Skin epidermis (tissue), 12 donors: Measurements from ENCODE around the gene MORN1.
"Not testable (repeated sequence)": the region's sequence is repeated elsewhere in the genome, so short reads cannot be mapped to it uniquely, and the experiment has no call there.

Experiments used
- H3K27ac ChIP-seq, 21 experiments: fragments of 200-600 bp; sonication (generic) in 11 of 21; one replicate each; pipeline ENCODE4 v1.5.0; 2020; ENCODE audit warnings: mild to moderate bottlenecking in 3 of 21, inconsistent platforms in 2 of 21, moderate library complexity in 2 of 21
- H3K4me3 ChIP-seq, 7 experiments: fragments of 200-600 bp; sonication (generic) in 2 of 7; one replicate each; pipeline ENCODE4 v1.5.0; 2020; ENCODE audit warnings: inconsistent platforms in 2 of 7, mild to moderate bottlenecking in 2 of 7, moderate library complexity in 1 of 7

MORN1 gene

DNA sequence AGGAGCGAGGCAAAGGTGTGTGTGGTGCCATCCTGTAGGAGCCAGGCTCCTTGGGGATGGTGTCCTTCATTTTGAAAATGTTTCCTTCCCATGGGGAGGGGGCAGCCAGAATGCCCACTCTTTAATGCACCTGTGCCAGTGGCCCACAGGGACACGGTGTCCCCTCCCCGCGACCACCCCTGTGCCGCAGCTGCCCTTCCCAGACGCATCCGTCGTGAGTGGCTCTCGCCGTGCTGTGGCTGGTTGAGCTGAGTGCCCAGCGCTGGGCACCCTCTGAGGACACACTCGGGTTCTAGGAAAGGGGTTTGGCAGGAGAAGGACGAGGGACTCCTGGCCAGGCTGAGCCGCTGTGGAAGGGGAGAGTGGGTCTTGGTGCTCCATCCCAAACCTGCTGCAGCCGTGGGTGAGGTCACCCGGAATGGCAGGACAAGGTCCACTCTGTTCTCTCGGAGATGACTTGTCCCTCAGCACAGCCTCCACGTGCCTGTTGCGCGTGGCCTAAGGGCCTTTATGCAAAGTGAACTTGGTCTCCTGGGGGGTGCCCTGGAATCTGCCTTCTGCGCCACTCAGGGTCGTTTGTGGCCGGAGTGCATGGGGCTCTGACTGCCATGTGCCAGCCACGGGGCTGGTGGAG is 88.9 kb downstream of the MORN1 start:
- Histone ChIP-seq H3K4me3 (no peak overlapping the region), H3K27ac (peak overlapping the region in 12 of 21 experiments; percentile 17 to 93 (median 88))

DNA sequence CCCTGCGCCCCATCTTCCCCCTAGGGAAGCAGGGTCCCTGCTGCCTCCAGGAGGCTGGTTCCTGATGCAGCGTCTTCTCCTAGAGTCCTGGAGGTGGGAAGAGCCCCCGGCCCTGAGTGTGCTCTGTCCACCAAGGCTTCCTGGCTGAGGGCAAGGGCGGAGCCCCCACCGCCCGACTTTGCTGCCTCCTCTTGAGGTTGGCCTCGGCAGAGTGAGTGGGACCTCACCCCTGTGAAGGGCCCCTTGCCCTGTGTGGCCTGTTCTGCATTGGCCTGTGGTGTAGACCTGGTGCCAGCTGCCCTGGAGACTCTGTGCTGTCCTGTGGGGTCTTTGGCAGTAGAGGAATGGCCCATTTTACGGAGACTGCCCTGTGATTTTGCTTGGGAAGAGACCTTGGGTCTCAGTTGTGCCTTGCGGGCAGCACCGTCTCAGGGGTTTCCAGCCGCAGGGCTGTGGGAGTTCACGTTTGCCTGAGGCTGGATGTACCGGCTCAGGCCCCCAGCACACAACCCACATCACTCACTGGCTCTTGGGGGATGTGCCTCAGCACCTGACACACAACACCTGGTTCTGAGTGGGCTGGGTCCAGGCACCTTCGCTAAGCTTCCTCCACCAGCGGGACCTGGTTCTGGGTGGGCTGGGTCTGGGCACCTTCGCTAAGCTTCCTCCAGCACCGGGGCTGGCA is 89.6 kb downstream of the MORN1 start:
- Histone ChIP-seq H3K27ac (peak overlapping the region in 20 of 21 experiments; percentile 12 to 93 (median 86)), H3K4me3 (no peak overlapping the region)

DNA sequence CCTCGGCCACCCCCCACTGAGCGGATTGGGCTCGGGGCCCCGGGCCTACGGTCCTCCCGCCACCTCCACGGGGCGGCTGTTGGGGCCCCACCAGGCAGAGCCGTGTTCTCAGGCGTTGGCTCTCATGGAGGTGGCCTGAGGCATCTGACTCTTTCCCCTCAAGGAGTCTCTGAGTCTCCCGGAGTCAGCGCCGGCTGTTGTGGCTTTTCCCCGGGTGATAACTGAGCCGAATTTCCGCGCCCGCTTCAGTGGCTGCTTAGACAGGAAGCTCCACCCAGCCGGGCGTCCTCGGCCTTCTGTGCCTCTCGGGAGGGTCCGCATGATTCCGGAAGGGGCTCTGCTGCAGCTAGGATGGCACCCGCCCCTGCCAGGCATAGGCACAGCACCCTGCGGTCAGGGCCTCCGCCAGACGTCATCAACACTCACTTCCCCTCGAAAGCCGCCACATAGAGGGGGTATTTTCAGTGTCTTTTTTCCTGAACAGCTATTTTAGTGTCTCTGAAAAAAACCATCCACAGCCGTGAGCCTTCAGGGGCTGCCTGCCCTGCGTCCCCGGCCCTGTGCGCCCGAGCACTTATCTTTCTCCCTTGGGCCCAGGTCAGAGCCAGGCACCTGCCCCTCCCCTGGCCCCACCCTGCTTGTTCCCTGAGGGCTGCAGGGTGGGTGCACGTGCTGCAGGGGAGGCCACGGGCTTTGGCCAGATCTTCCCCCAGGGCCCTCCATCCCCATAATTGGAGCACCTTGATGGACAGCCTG is 90.3 kb downstream of the MORN1 start:
- H3K4me3 ChIP-seq, result peak overlapping the region in 5 of 7 experiments; percentile 12 to 25 (median 16)
- H3K27ac ChIP-seq, result peak overlapping the region; percentile 1 to 93 (median 86)

GRCh38 chr1:2300004-2300771 is 91.2 kb downstream of the MORN1 start:
- Histone ChIP-seq H3K4me3 (peak overlapping the region in 5 of 7 experiments; percentile 12 to 25 (median 16)), H3K27ac (peak overlapping the region; percentile 1 to 93 (median 86))

GRCh38 chr1:2299131-2299627 is 92.2 kb downstream of the MORN1 start:
- H3K4me3 ChIP-seq, result no peak overlapping the region

DNA sequence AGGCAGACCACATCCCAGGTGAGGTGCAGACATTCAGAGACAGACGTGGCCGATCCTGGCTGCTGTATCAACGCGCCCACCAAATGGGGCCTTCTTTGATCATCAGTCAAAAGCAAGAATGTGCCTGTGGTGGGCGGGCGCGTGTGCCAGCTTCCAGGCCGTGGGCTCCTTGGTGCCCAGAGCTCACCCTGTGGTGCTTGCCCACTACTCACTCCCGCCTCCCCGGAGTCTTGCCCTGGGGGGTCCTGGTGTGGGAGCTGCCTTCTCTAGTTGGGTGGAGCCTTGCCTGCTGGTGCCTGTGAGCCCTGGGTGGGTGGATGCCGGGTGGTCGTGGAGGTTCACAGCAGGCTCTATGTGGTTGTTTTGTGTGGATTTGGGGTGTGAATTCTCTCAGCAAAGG is 92.7 kb downstream of the MORN1 start:
- Histone ChIP-seq H3K27ac (peak overlapping the region in 14 of 21 experiments; percentile 0 to 93 (median 86)), H3K4me3 (no peak overlapping the region)

More at GRCh38 chr1:2299131-2299627, 92.2 kb downstream of the MORN1 start:
- peak overlapping the region in 16 of 21 experiments; percentile 1 to 93 (median 87) for H3K27ac ChIP-seq

DNA sequence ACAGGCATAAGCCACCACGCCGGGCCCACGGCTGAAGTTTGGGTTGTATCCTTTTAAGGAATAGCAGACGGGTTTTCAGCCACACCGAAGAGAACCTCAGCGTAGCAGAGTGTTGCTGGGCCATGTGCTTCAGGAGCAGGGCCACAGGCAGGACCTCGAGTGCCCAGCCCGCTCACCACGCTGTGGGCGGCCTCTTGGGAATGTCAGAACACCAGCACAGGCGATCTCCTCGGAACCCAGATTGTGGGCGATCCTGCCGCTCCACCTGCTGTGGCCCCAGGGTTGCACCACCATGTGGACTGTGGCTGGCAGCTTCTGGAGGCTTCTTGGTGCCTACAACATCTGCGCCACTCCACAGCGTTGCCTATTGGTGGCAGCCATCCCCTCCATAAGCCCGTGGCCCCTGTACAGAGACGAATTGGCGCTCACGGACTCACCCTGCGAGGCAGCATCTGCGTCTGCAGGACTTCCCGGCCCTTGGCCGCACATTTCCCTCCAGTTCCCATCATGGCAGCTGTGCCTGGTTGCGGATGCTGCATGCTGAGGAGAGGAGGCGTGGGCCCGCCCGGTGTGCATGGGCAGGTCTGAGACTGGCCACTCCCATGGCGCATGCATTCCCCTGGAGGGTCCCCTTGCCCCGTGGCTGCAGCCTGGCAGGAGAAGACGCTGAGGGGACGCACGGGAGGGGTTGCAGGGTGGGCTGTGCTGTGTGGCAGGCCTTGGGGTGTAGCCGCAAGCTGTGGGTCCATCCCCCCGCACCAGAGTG is 93.9 kb downstream of the MORN1 start:
- no peak overlapping the region for H3K27ac ChIP-seq
- H3K4me3 ChIP-seq, result no peak overlapping the region

DNA sequence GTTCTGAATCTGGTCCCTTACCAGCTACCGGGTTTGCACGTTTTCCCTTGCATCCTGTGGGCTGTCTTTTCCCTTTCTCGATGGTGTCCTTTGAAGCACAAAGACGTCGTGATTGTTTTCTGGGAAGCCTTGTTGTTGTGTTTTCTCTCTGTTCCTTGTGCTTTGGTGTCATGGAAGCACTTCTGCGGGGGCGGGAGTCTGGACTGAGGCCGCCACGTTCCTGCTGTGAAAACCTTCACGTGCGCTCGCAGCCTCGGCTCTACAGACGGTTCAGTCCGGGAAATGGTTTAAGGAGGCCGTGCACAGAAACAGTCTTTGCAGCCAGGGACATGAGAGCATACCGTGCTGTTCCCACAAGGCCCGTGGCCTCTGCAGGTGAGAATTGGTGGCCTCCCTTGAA is 94.7 kb downstream of the MORN1 start:
- H3K4me3 ChIP-seq, result no peak overlapping the region
- no peak overlapping the region for H3K27ac ChIP-seq

GRCh38 chr1:2296211-2296610 is 95.1 kb downstream of the MORN1 start:
- H3K4me3 ChIP-seq, H3K27ac ChIP-seq: not testable (repeated sequence)

DNA sequence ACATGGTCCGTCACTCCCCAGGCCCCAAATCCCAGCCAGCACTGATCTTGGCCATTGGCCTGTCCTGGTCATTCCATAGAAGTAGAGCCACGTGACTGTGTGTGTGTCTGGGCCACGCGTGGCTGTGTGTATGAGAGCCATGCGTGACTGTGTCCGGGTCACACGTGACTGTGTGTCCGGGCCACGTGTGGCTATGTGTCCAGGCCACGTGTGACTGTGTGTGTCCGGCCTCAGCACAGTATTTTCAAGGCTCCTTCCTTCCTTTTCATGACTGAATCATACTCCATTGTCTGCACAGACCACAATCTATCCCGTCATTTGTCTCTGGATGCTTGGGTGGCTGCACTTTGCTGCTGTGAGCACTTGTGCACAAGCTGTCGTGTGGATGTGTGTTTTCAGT is 95.8 kb downstream of the MORN1 start:
- Histone ChIP-seq H3K27ac (no peak overlapping the region), H3K4me3 (no peak overlapping the region)

DNA sequence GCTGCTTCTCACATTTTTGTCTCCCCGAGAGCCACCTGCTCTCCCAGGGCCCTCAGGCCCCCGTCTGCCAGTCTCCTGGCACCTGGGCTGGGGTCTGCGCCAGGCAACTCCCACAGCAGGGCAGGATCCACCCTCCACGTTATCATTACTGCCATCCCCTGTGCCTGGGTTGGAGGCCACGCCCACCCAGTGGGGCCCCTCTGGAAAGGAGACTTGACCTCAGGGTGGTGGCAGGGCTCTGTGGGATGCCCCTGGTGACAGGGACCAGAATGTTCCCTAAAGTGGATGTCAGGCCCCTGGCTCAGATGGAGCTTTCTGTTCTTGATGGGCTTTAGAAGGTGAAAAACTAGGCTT is 96.7 kb downstream of the MORN1 start:
- no peak overlapping the region for H3K4me3 ChIP-seq

GRCh38 chr1:2294033-2294724 is 97.2 kb downstream of the MORN1 start:
- Histone ChIP-seq H3K4me3 (no peak overlapping the region), H3K27ac (peak overlapping the region in 9 of 21 experiments; percentile 2 to 77 (median 30))

More for the DNA sequence above, 96.7 kb downstream of the MORN1 start:
- peak overlapping the region in 8 of 21 experiments; percentile 2 to 77 (median 41) for H3K27ac ChIP-seq

DNA sequence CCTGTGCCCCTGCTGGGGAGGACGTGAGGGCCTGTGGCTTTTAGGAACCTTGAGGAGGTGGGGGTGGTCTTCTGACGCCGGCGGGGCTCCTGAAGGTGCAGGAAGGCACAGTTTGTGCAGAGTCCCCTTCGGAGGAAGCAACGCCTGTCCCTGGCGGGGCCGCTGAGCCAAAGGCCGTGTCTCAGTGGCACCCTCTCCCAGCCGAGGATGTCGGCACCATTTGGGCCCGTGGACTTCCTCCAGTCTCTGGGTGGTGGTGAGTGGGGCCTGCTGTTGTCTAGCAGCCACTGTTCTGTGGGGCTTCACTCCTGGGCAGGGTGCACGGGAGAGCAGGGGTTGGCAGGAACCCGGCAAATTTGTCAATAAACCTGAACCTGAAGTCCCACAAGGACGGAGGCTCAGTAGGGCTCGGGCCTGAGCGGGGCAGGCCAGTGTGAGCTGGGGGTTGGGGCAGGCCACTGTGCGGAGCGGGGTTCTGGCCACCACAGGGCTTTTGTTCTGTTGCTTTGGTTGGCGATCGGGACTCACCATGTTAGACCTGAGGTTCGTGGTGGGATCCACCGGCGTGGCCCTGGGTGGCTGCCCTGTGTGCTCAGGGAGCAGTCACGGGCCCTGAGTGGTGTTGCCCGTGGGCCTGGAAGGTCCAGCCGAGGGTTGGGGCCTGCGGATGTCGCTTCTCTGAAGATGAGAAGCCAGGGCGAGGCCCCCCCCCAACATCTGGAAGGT is 98.5 kb downstream of the MORN1 start:
- H3K4me3 ChIP-seq, result no peak overlapping the region

DNA sequence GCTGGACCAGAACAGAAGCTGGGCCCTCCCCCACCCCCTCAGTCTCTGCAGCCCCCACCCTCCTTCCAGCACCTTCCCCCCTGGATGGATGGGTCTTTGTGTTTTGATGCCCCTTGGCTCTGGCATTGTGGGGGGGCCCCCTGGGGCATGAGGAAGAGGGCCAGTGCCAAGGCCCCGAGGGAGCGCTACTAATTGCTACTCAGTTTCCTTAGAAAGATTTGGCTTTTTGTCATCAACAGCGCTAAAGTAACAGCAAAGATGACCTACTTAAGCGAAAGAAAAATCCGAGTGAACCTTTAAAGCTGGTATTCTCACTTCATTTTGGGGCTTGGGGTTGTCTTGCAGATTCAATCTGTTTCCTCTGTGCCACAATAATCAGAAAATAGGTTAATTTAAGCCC is 99.8 kb downstream of the MORN1 start:
- H3K4me3 ChIP-seq, result peak overlapping the region in 1 of 7 experiments; percentile 1

More for the DNA sequence above, 98.5 kb downstream of the MORN1 start:
- H3K27ac ChIP-seq, result peak overlapping the region in 11 of 21 experiments; percentile 3 to 90 (median 40)

DNA sequence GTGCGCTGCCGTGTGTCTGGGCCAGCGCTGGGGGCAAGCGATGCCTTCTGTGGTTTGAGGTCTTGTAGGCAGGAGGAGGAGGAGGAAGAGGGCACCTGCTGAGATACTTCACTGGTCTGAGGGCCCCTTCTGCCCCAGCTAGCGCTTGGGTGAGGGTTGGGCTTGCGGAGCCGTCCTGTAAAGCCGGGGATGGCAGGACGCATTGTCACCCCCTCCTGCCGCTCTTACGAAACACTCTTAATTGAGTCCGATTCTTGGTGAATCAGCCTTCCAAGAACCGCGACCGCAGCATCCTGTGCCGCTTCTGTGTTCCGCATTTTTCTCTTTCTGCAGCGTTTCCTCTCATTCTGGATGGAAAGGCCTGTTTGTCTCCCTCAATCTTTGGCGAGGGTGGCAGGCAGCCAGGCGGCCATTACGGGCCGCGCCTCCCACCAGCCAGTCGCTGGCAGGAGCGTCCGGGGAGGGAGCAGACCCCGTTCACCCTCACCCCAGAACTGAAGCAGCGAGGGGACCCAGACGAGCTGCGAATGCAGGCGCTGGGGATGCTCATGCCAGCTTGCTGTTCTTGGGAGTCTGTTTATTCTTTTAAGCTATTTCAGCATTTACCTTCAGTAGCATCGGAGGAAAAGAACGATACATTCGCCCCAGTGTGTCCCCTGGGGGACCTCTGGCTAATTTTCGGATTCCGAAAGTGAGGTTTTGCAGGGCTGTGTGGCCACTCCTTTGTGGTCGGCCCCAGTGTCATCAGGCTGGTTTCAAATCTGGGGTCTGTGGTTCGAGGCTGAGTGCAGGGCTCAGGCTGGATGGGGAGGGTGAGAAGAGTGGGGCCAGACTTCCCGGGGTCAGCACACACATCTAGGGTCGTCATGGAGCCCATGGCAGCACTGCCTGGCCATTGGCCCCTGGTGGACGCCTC is 100.5 kb downstream of the MORN1 start:
- Histone ChIP-seq H3K27ac (peak overlapping the region in 20 of 21 experiments; percentile 62 to 90 (median 80)), H3K4me3 (peak overlapping the region in 5 of 7 experiments; percentile 1 to 30 (median 19))

More for the DNA sequence above, 99.8 kb downstream of the MORN1 start:
- peak overlapping the region in 20 of 21 experiments; percentile 37 to 90 (median 80) for H3K27ac ChIP-seq

GRCh38 chr1:2290171-2290578 is 101.2 kb downstream of the MORN1 start:
- peak overlapping the region in 4 of 7 experiments; percentile 1 to 30 (median 19) for H3K4me3 ChIP-seq
- peak overlapping the region in 20 of 21 experiments; percentile 62 to 90 (median 80) for H3K27ac ChIP-seq
